ENCODE data around the gene EFCAB7.

EFCAB7 gene

DNA sequence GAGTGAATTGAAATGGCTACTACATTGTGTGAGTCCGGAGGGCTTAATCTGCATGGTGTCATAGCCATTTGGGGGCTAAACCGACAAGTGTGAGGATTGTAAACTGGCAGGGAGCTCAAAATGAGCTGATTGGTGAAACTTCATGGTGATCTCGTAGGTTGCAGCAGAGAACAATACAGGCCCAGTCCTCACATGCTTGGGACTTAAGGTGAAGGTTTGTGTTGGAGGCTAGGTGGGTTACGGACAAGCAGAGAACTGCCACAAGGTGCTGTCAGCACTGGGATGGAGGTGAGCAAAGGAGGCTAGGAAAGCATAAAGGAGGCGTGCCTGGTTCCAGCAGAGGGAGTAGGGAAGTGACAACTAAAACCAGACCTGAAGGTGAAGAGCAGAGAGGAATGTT, 79.3 kb downstream of the EFCAB7 start:
- no peak for DNase-seq (ENCODE audit: low read depth)

DNA sequence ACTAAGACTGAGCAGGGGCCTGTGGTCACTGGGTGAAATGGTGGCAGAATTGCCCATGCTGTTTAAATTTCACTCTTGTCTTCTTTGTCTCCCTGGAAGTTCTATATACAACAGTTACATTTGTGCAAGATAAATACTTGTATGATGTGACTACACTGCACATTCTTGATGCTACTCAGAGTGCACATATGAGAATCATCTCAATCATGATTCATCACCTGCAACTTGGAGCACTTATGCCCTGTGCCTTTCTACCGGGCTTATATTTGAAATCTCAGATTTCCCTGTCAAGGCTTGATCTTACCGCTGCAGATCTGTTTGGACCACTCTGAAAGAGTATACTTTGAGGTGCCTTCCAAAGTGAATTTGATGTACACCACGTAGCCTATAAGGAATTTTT, 80.5 kb downstream of the EFCAB7 start:
- DNase-seq (ENCODE audit: low read depth), result no peak

DNA sequence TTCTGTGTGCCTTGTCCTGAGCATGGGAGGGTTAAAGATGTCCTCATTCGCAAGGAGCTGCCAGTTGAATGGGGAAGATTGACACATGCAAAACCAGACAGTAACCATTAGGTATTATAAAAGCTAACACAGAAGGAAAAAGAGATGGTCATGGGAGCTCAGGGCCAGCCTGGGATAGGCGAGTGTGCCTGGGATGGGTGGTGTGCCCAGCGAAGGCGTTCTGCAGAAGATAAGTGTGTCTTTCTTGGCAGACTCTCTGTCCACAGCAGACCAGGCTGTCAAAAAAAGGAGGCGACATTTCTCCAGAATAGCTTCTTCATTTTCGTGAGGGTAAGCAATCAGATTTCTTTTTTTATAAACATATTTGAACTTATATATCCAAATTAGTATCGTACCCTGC, 84.0 kb downstream of the EFCAB7 start:
- no peak for DNase-seq (ENCODE audit: low read depth)

DNA sequence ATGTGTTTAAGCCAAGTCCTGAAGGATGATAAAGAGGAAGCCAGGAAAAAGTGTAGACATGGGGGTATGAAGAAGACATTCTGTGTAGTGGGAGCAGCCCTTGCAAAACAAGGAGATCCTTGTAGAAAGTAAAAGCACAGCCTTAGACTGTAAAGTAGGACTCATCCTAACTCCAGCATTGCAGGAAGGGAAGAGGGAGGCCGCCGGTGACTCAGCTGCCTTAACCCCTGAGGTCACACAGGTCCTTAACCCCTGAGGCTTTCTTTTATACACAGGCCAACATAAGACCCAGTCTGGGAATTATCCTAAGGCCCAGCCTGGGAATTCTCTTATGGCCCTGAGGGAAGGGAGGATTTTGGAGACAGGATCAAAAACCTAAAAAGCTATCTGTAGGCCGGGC, 87.9 kb downstream of the EFCAB7 start:
- DNase-seq (ENCODE audit: low read depth), result peak; percentile 56

DNA sequence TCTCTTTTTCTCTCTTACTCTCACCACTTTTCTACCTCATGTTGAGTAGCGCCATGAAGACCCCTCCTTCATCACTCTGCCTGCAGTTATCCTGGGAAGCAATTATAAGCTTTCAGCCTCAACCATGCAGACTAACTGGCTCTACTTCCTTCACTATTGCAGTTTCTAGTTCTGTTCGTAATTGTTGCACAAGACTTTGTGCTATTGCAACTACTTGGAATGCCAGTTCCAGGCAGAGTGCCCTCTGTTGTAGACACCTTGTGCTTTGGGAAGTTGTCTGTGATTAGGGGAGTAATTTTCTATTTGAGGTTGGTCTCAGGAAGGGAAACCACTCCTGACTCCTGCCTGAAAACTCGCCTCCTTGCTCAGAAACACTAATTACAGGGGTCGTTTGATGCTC, 89.2 kb downstream of the EFCAB7 start:
- no peak for DNase-seq (ENCODE audit: low read depth)

DNA sequence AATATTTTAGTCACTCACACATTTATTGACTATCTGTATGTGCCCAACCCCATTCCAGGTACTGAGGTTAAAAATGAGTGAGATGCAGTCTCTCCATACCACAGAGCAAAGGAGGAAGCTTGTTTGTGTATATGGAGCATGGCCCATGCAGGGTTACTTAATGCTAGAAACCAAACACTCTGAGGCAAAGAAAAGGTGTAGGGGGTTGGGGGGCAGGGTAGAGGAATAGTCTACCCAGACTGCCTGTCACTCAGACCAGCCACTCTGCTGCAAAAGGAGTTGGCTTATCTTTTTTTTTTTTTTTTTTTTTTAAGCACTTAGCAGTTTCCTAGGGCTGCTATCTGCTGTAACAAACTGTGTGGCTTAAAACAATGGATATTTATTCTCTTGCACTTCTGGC, 89.6 kb downstream of the EFCAB7 start:
- no peak for DNase-seq (ENCODE audit: low read depth)

DNA sequence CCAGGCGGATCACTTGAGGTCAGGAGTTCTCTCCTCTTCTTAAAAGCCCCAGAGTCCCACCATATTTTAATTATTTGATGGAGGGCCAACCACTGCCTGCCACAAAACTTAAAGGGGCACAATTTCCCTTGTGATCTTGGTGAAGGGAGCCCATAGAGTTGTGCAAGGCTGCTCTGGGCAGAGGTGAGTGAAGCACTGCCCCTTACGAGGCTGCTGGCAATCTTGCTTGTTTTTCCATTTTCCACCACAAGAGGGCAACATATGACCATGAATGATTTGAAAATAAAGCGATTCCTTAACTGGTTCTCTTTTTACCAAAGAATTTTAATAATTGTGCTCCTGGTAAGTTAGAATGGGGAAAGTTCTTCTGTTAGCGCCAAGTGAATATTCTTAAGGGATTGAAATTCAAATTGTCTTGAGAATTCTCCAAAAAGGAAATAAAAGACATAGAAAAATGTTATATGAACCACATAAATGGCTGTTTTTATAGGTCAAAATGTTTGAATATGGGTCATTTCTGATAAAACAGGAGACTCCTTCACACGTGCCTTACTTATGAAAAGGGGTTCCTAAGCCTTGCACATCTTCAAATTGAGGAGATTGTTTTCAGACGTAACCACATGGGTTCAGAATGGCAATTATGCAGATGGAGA, 92.6 kb downstream of the EFCAB7 start:
- DNase-seq (ENCODE audit: low read depth), result peak; percentile 71

DNA sequence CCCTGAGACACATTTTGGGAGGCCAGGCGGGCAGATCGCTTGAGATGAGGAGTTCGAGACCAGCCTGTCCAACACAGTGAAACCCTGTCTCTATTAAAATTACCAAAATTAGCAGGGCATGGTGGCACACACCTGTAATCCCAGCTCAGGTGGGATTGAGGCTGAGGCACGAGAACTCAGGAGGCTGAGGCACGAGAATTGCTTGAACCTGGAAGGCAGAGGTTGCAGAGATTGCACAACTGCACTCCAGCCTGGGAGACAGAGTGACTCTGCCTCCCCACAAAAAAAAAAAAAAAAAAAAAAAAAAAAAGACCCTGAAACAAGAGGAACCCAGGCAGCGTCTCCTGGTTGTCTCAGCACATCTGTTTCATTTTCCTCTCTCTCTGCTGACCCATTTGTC, 94.1 kb downstream of the EFCAB7 start:
- DNase-seq (ENCODE audit: low read depth), result no peak

DNA sequence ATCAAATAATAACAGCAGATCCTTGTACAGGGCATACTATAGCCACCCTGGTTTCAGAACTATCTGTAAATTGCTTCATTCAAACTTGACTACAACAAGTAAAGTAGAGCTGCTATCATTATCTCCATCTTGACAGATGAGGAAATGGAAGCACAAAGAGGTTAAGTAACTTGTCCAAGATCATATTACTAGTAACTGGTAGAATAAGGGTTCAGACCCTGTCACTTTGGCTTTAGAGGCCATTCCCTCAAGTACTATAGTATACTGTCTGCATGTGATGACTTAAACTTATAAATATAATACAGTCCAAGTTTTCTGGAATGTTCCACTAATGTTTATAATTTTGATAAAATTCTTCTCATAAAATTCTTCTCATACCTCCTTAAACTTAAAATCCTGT, 94.7 kb downstream of the EFCAB7 start:
- DNase-seq (ENCODE audit: low read depth), result no peak

DNA sequence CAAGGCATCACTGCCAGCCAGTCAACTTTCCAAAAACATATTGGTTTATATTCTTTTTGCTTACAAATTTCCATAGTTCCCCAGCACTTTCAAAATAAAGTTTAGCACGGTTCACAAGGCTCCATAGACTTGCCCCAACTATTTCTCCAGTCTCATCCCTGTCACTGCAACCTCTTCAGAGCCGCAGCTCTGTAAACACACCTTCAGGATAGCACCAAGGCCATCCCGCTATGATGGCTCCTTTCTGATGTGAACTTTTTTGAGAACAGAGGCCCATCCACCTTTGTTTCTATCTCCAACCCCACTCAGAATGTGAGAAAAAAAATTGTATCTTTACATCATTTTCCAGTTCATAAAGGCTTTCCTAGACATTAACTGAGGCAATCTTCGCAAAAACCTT, 96.2 kb downstream of the EFCAB7 start:
- DNase-seq (ENCODE audit: low read depth), result no peak

DNA sequence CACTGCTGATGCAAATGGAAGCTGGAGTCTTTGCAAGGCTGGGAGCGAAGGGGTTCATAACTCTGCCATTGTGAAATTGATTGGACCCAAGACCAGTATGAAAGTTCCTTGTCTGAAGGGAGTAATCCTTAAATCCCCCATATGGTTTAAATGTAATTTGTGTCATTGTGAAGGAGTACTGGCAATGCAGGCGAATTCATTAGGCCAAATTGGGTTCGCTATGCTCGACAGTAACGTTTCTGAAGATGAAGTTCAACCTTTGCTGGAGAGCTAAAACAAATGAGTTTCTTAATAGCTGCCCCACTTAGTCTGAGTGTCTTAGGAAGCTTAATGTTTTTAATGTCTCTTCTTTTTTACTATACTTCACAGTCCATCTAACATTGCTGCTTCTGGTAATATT, 97.3 kb downstream of the EFCAB7 start:
- DNase-seq (ENCODE audit: low read depth), result no peak

DNA sequence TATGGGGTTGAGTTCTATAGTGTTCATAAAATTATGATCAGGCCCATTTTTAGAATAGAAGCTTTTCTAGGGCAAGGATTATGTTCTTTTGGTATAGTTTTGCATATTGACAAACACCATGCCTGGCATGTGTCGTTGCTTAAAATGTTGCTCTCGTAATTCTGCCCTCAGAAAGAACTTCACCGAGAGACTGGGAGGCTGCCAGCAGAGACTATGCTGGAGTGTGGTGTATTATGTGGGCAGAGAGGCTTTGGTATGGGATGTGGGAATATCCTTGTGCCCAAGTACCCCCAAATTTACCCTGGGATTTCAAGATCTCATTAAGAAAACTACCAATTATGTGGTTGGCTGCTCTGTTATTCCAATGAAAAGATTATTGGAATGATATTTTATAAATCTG, 97.8 kb downstream of the EFCAB7 start:
- DNase-seq (ENCODE audit: low read depth), result no peak

DNA sequence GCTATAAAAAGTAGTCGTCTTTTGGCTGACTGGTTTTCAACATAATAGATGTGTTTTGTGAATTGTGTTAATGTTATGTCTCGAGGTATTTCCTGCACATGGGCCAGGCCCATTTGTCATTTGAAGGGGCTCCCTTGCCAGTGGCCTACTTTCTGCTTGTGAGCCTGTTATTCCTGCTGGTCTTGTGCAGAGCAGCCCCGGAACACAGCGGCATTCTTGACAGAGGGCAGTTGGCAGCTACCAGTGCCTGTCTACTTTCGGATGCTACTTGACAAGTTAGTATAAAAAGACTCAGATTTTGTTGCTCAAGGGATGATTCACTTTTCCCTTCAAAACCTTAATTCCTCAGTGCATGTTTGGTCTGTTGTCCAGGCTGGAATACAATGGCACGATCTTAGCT, 98.4 kb downstream of the EFCAB7 start:
- no peak for DNase-seq (ENCODE audit: low read depth)
